ENCODE results near the gene CLCN6.
"Not testable (repeated sequence)": the region's sequence is repeated elsewhere in the genome, so short reads cannot be mapped to it uniquely, and the experiment has no call there.

The CLCN6 gene

DNA sequence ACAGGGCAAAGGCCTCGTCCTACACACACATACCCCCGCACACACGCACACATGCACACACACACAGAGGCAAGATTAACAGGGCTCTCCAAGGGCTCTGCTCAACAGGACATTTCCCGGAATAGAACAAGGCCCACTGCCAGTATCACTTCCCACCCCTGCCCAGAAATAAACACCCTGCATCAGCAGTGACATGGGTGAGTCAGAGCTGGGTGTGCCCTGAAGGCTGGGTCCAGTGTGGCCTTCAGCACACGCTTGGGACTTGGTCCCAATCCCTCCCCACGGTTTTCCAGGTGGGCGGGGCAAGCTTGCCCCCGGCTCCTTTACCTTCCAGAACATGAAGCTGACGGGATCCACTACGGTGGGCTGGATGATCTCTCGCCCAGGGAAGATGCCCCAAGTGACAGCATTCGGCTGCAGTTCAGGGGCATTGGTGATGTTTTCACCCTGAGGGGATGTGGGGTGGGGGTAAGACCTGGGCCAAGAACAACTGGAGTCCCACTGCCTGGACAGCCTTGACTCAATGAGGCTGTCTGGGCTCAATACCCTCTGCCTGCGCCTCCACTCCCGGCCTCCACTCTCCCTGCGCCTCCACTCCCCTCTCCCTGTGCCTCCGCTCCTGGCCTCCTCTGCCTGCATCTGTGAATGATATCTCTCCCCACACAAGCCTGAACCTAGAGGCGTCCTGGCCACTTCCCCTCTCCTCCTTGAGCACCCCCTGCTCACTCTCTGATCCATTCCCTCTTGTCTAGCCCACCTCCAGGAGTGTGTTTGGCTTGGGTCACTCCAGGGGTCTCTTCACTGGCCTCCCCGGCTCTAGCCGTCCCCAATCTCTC, 14.9 kb upstream of the CLCN6 start:
- H3K4me3 ChIP-seq (ENCODE audit: low read depth, low read length), result no peak overlapping the region
- DNase-seq (ENCODE audit: low read depth), result peak; percentile 68

DNA sequence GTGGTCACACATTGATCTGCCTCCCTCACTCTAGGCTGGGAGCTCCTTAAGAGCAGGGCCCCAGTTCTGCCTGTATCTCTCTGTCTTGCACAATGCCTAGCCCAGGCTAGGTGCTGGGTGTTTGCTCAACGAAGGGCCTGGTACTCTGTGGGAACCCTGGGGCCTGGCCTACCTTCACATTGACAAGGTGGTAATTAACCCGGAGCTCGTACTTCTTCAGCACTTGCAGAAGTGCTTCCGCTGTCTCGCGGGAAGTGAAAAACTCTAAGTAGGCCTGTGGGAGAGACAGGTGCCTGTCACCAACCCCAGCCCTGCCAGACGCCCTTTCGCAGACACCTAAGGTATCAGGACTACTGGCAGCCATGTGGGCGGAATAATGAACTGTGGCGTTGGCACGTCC, 13.9 kb upstream of the CLCN6 start:
- H3K4me3 ChIP-seq (ENCODE audit: low read depth, low read length), result no peak overlapping the region

DNA sequence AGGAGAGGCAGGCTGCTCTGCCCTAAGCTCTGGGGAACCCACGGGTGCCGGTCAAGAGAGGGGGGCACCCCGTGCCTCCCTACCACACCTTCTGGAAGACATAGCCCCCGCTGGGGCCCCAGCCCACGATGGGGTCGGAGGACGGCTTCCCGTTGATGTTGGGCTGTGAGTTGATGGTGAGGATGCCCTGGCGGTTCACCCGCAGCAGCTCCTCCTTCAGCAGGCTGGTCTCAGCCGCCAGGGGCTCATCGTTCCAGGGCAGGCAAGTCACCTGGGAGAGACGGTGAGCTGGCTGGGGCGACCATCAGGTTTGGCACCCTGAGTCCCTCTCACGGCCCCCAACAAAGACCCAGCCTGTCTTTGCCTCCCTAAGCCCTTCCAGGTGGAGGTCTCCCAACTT, 12.2 kb upstream of the CLCN6 start:
- no peak overlapping the region for H3K4me3 ChIP-seq (ENCODE audit: low read depth, low read length)
- no peak for DNase-seq (ENCODE audit: low read depth)

More for the DNA sequence above, 13.9 kb upstream of the CLCN6 start:
- DNase-seq (ENCODE audit: low read depth), result no peak

DNA sequence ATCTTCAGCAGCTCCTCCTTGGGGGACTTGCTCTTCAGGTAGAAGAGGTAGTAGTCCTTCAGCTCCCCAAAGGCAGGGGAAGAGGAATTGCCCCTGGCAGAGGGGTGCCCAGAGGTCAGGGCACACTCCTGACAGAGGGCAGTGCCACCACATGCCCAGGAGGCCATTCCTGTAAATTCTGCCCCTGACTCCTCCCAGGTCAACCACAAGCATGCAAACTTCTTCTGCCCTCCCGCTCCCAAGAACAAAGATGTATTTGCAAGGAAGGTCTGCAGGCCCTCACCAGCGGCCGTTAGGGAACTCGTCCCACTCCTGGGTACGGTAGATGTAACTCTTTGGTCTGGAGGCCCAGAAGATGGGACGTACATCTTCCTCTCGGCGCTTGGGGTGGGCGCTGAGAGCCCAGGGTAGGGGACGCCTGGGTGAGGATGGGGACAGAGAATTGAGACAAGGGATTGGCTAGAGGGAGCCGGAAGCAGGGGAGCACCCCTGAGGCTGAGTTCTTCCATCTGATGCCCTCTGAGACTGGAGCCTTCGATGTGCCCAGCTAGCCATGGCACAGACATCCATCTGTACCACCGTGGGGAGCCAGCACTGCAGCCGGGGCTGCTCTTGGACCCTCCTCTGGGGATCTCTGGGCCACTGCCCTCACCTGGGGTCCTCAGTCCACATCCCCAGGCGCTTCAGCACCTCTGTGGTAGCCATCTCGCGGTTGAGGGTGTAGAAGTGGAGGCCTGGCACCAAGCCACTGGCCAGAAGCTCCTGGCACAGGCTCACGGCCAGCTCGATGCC, 11.3 kb upstream of the CLCN6 start:
- no peak overlapping the region for H3K4me3 ChIP-seq (ENCODE audit: low read depth, low read length)

DNA sequence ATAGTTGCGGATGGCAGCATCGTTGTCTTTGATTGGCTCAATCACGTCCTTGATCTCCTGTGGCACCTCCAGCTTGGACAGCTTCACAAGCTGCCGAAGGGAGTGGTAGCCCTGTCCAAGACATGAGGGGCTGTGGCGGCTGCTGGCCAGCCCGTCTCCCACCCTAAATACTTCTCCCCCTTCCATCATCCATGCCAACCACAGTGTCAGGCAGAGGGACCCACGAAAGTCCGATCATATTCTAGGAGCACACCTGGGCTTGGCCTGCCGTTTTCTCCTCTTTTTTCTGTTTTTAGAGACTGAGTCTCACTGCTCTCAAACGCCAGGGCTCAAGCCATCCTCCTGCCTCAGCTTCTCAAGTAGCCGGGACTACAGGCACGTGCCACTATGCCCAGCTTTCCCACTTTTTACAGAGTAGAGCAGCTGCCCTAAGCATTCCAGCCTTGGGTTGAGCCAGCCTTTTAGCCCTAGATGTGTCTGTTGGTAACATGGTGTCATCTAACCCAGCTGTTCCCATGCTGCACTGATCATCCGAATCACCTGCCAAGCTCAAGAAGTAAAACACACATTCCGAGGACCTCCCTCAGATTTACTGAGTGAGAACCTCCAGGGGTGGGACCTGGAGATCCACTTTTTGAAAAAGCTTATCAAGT, 10.6 kb upstream of the CLCN6 start:
- H3K4me3 ChIP-seq (ENCODE audit: low read depth, low read length), result no peak overlapping the region

More for the DNA sequence above, 11.3 kb upstream of the CLCN6 start:
- DNase-seq (ENCODE audit: low read depth), result no peak

DNA sequence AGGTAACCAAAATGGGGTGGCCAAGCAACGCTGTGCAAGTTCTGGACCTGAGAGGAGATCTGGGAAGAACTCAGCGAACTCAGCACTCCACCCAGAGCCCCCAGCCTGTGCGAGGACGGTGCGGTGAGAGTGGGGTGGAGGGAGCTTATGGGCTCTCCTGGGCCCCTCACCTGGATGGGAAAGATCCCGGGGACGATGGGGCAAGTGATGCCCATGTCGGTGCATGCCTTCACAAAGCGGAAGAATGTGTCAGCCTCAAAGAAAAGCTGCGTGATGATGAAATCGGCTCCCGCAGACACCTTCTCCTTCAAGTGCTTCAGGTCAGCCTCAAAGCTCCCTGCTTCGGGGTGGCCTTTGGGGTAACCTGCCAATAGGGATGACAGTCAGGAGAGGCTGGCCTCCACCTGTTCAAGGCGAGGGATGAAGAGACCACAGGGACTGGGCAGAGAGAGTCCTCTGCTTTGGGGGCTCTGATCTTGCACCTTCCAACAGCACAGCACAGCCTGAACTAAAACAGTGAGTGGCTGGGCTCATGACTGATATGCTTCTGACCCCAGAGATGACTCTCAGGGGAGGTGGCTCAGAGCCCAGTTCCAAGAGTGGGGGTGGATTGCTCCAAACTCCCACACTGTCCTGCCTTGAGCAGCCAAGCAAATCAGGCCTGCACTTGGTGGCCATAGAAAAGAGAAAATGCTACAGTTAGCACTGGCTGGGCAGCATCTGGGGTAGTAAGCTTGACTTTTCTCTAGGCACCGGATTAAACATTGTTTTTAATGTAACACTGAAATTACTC, 9.8 kb upstream of the CLCN6 start:
- no peak overlapping the region for H3K4me3 ChIP-seq (ENCODE audit: low read depth, low read length)
- no peak for DNase-seq (ENCODE audit: low read depth)

More for the DNA sequence above, 10.6 kb upstream of the CLCN6 start:
- DNase-seq (ENCODE audit: low read depth), result no peak

DNA sequence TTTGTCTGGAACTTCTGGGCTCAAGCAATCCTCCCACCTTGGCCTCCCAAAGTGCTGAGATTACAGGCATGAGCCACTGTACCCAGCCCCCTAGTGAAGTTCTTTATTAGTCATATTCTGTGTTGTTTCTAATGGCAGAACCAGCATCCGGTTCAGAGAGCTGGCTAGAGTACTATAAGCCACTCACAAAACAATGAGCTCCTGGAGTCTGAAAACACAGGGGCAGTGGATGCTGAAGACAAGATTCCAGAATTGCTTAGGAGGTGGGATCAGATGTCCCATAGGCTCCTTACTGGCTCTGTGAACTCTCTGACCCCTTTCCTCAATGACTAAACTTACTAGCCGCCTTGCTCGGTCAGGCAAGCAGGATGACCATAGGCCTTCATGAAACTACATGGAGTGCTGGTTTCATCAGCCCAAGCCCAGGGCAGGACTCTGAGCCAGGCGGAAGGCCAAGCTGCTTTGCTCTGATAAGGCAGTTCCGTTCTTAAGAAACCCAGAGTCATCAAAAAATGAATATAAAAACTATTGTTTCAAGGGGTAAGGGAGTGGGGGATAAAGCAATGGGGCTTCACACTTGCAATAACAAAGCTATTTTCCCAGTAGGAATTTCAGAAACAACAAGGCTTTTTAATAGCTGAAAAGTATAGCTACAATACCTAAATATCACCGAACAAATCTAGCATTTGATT, 8.3 kb upstream of the CLCN6 start:
- no peak for DNase-seq (ENCODE audit: low read depth)
- H3K4me3 ChIP-seq (ENCODE audit: low read depth, low read length), result no peak overlapping the region

DNA sequence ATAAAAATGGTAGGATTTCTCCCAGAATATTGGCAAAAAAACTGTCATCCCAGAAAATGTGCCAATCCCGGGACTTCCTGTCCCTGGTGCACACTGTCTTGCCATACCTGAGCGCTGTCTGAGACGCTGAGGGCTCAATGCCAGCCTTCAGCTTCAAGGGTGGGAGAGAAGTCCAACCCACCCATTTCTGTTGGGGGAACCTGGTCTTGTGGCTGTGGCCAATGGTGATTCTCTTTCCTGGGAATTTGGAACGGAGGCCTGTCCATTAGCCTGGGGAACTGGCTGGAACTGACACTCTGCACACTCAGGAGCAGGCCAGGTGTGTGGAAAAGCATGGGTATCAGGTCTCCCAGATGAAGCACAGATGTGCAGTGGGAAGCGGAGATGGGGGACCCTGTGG, 6.9 kb upstream of the CLCN6 start:
- DNase-seq (ENCODE audit: low read depth), result no peak
- no peak overlapping the region for H3K4me3 ChIP-seq (ENCODE audit: low read depth, low read length)

DNA sequence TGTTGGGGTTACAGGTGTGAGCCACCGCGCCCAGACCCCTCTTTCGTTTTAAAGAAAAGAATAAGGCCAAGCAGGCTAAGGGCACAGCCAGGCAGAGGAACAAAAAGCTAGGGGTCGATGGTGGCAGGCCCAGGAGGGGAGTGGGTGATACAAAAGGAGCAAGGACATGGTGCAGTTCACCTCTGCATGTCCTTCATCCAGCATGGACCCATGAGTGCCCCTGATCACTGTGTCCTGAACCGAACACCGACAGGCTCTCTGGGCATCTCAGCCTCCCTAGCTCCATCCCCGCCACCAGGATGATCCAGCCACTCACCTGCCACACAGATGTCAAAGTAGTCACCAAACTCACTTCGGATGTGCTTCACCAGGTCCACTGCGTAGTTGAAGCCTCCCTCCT, 6.1 kb upstream of the CLCN6 start:
- DNase-seq (ENCODE audit: low read depth), result no peak

DNA sequence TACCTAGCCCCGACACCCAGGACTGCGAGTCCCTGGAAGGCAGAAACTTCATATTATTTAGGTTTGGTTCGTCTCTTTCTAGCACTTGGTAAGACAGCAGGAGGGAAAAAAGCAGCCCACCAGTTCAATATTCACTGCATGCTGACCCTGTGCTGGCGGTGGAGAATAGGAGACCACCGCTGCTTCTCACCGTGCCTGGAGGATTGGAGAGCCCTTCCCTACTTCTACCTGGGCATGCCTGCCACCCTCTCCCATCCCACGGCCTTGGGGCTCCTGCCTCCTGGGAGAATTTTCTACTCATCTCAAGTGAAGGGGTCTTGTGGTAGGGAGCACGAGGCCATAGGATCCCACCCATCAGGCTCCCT, 5.6 kb upstream of the CLCN6 start:
- no peak overlapping the region for H3K4me3 ChIP-seq (ENCODE audit: low read depth, low read length)
- DNase-seq (ENCODE audit: low read depth), result no peak

More for the DNA sequence above, 6.1 kb upstream of the CLCN6 start:
- H3K4me3 ChIP-seq (ENCODE audit: low read depth, low read length), result no peak overlapping the region

DNA sequence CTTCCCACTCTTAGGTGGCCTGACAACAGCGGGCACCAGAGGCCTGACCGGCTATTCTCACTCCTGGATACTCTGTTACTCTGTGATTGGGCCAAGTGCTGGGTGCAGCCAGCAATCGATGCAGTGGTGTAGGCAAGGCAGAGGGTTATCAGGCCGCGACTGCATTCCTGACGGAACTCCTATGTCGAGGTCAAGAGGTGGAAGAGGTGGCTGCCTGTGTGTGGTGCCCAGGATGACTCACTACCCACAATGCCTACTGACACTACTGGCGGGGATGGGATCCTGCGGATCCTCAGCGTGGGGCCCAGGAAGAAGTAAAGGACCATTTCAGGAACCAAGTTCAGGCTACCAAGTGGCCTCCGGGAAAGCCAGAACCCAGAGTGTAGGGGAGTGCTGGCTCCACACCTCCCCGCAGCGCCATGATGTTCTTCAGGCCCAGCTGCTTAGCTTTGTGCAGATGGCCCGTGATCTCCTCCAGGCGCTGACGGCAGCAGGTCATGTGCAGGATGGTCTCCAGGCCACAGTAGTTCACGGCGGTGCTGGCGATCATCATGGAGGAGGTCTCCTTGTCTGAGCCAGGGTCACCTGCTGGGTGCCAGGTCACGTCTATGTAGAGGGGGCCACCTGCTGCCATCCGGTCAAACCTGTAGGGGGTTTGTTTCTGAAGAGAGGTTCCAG, 5.1 kb upstream of the CLCN6 start:
- DNase-seq (ENCODE audit: low read depth), result no peak
- no peak overlapping the region for H3K4me3 ChIP-seq (ENCODE audit: low read depth, low read length)

DNA sequence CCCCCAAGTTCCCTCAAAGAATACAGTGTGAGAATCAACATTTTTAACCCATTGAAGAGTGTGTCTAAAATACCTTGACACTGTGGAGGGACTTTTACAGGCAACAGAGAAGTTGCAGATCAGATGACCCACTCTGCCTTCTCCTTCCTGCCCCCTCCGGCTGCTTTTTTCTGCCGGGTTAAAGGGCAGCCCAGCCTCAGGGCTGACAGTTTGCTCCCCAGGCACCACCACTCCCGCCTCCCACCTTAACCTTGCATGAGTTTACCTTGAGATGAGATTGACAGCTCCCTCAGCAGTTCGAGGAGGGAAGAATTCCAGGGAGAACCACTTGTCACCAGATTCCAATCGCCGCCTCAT, 3.4 kb upstream of the CLCN6 start:
- peak overlapping the region; percentile 72 for H3K4me3 ChIP-seq (ENCODE audit: low read depth, low read length)
- no peak for DNase-seq (ENCODE audit: low read depth)

DNA sequence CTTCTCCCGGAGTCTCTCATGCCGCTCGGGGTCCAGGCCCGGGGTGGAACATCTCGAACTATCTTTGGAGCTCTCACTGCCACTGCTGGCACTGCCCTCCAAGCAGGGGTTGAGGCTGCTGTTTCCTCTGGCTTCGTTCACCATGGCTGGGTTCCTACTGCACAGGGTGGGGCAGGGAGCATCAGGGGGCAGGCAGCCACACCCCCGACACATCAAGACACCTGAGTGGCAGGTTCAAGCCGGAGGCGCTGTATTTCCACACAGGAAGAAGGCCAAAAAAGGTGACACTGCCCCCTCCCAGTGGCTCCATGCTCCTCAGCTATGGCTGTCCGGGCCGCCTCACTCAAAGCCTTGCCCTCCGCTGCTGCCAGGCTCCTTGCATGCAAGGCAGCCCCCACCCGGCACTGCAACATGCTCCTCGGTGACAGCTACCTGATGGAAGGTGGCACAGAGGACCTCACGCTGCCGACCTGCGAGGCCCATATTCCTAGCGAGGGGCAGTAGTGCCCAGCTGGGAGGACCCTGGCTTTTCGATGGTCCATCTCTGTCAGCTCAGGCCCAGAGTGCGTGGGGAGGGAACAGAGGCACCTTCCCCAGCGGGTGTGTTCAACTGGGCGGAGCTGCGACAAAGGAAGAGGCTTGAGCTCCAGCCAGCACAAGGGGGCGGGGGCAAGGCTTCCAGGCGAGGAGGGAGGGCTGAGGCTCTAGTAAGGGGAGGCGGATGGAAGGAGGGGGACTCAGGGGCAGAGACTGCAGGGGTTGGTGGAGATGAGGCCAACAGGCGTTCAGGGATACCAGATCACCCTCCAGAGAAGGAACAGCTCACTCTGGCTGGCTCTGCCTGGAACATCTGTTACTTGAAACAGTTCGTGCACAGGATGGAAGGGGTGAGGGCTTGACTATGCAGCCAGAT, 2.8 kb upstream of the CLCN6 start:
- H3K4me3 ChIP-seq (ENCODE audit: low read depth, low read length), result peak overlapping the region; percentile 72
- peak; percentile 97 for DNase-seq (ENCODE audit: low read depth)

DNA sequence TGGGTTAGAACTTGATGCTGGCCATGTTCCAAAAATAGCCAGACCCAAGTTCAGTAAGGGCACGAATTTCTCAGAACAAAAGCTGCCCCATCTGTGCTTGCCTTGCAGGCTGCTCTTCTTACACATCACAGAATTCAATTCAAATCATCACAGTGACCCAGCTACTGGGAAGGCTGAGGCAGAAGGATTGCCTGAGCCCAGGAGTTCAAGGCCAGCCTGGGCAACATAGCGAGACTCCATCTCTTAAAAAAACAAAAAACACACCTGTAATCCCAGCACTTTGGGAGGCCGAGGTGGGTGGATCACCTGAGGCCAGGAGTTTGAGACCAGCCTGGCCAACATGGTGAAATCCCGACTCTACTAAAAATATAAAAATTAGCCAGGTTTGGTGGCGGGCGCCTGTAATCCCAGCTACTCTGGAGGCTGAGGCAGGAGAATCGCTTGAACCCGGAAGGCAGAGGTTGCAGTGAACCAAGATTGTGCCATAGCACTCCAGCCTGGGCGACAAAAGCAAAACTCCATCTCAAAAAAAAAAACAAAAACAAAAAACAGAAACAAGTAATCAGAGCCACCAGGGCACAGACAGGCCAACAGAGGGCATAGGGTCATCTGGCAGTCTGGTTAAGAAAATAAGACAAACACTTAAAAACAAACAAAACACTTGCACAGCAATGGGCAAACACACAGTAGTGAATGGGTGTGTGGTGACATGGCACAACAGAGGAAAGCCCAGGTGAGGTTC, 1.9 kb upstream of the CLCN6 start:
- peak overlapping the region; percentile 83 for H3K4me3 ChIP-seq (ENCODE audit: low read depth, low read length)

DNA sequence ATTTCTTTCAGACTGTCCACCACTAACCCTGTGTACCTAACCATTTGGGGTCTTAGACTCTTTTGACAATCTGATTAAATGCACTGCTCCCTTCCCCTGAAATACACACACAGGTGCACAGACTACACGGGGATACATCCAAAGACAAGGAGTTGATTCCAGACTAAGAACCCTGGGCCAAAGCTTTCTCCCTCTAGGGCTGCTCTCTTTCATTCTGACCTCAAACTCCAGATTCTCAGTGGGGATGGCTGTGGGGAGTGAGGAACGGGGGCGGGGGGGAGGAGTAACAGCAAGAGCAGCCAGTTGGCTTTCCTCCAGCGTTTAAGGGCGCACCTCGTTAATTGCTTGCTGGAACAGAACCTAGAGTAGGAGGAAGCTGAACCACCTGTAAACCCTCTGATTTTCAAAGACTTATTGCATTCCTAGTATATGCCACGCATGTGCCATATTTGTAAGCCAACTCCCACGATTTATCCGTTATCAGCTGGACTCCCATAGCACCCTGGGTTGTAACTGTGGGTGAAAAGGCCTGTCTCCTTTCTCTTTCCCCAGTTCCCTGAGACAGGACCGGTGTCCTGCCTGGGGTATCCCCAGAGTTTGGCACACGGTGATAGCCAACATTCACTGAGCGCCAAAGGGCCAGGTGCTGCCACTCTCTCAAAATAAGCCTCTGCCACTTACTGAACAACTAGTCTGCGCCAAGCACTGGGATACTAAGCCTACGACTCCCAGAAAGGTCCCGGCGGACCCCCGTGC, 1.1 kb upstream of the CLCN6 start:
- DNase-seq (ENCODE audit: low read depth), result peak; percentile 37
- H3K4me3 ChIP-seq (ENCODE audit: low read depth, low read length), result peak overlapping the region; percentile 83

More for the DNA sequence above, 1.9 kb upstream of the CLCN6 start:
- DNase-seq (ENCODE audit: low read depth), result not testable (repeated sequence)

DNA sequence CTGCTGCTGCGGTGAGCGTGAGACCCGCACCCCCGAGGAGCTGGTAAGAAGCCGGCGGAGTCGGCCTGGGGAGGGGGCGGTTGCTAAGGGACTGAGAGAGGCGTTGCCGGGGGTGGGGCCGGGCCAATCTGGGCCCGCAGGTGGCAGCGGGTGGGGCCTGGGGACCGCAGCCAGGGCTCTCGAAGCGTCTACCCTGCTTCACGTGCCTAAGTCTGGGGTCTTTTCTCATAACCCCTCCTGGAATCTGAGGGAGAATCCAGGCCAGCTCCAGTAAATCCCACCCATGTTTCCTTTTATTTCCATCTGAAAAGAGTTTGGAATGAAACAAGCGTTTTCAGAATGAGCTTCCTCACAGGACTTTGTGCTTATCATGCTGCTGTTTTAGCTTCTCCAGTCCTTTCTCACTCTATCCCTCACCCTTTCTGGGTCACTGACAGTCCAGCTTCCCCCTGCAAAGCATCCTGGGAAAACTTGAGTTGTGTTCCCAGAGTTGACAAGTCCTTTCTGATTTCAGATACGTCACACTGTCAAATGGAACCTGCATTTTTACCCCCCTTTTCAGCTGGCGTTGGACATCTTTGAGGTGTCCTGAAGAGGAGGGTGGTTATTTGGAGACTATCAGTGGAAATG, 431 bp downstream of the CLCN6 start:
- DNase-seq (ENCODE audit: low read depth), result no peak
- peak overlapping the region; percentile 83 for H3K4me3 ChIP-seq (ENCODE audit: low read depth, low read length)
